ENCODE results near the gene ABTB1.
"Not testable (repeated sequence)": the region's sequence is repeated elsewhere in the genome, so short reads cannot be mapped to it uniquely, and the experiment has no call there.

Gene ABTB1

GRCh38 chr3:127671523-127672428 is 976 bp upstream of the ABTB1 start:
- no peak for DNase-seq (ENCODE audit: low read depth, low spot score)

- peak; percentile 44 for DNase-seq (ENCODE audit: low read depth, low spot score)
Measured at GRCh38 chr3:127673191-127674100, 694 bp downstream of the ABTB1 start.

GRCh38 chr3:127674101-127674721 is 1.5 kb downstream of the ABTB1 start:
- no peak for DNase-seq (ENCODE audit: low read depth, low spot score)

GRCh38 chr3:127674790-127675189 is 2.0 kb downstream of the ABTB1 start:
- DNase-seq (ENCODE audit: low read depth, low spot score) = no peak

- DNase-seq (ENCODE audit: low read depth, low spot score) = no peak
Measured at GRCh38 chr3:127675651-127676391, 3.1 kb downstream of the ABTB1 start.

GRCh38 chr3:127676456-127676855 is 3.7 kb downstream of the ABTB1 start:
- no peak for DNase-seq (ENCODE audit: low read depth, low spot score)

- DNase-seq (ENCODE audit: low read depth, low spot score) = no peak
Measured at GRCh38 chr3:127676921-127677351, 4.2 kb downstream of the ABTB1 start.

GRCh38 chr3:127677541-127678314 is 5.0 kb downstream of the ABTB1 start:
- no peak for DNase-seq (ENCODE audit: low read depth, low spot score)

- DNase-seq (ENCODE audit: low read depth, low spot score) = no peak
Measured at GRCh38 chr3:127678315-127678599, 5.5 kb downstream of the ABTB1 start.

GRCh38 chr3:127678611-127679533 is 6.1 kb downstream of the ABTB1 start:
- DNase-seq (ENCODE audit: low read depth, low spot score) = no peak

GRCh38 chr3:127679534-127680145 is 6.9 kb downstream of the ABTB1 start:
- no peak for DNase-seq (ENCODE audit: low read depth, low spot score)

- peak; percentile 0 for DNase-seq (ENCODE audit: low read depth, low spot score)
Measured at GRCh38 chr3:127680146-127680661, 7.5 kb downstream of the ABTB1 start.

GRCh38 chr3:127680798-127681221 is 8.1 kb downstream of the ABTB1 start:
- peak; percentile 0 for DNase-seq (ENCODE audit: low read depth, low spot score)

GRCh38 chr3:127682175-127682554 is 9.4 kb downstream of the ABTB1 start:
- DNase-seq (ENCODE audit: low read depth, low spot score) = not testable (repeated sequence)

GRCh38 chr3:127682561-127682960 is 9.8 kb downstream of the ABTB1 start:
- DNase-seq (ENCODE audit: low read depth, low spot score) = peak; percentile 64

GRCh38 chr3:127684871-127685707 is 12.3 kb downstream of the ABTB1 start:
- DNase-seq (ENCODE audit: low read depth, low spot score) = no peak

GRCh38 chr3:127685708-127686511 is 13.2 kb downstream of the ABTB1 start:
- no peak for DNase-seq (ENCODE audit: low read depth, low spot score)

All from ELF-1 (cell line).